ENCODE data around the gene CYP4Z1.

DNA sequence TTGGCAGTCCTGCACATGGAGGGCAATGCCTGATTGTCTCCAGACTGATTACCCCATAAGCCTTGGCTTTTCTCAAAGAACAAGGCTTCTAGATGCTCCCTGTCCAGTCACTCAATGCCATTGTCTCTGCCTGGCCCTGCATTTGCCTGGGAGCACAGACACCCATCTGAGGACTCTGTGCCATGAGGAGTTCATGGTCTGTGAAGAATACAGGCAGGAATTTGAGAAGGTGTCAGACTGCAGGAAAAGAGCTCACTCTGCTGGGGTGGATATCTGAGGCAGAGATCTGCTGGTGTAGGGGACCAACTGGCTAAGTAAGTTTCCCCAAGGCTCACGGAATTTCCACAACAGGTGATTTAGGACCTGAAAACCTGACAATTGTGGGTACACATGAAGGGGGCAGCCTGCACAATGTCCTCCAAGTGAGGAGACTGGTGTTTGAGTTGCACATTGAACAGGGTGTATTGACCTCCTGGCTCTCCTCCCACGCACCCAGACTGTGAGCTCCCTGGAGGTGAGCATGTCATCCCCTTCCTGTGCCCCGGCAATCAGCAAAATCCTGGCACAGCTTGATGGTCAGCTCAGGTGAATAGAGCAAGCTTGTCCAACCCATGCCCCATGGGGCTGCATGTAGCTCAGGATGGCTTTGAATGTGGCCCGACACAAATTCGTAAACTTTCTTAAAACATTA is 71.0 kb downstream of the CYP4Z1 start:
- TF ChIP-seq, protein P1, sequence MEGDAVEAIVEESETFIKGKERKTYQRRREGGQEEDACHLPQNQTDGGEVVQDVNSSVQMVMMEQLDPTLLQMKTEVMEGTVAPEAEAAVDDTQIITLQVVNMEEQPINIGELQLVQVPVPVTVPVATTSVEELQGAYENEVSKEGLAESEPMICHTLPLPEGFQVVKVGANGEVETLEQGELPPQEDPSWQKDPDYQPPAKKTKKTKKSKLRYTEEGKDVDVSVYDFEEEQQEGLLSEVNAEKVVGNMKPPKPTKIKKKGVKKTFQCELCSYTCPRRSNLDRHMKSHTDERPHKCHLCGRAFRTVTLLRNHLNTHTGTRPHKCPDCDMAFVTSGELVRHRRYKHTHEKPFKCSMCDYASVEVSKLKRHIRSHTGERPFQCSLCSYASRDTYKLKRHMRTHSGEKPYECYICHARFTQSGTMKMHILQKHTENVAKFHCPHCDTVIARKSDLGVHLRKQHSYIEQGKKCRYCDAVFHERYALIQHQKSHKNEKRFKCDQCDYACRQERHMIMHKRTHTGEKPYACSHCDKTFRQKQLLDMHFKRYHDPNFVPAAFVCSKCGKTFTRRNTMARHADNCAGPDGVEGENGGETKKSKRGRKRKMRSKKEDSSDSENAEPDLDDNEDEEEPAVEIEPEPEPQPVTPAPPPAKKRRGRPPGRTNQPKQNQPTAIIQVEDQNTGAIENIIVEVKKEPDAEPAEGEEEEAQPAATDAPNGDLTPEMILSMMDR (IDR thresholded peaks at IDR 0.05): no peak
- TF ChIP-seq EP300 (IDR thresholded peaks at IDR 0.05) (no peak), POLR2AphosphoS5 (IDR thresholded peaks at IDR 0.05) (no peak)
